Fibroblast of pulmonary artery (primary cell): ENCODE measurements around the gene PCDHB4.
"Not testable (repeated sequence)": the region's sequence is repeated elsewhere in the genome, so short reads cannot be mapped to it uniquely, and the experiment has no call there.

Experiments used
- DNase-seq: peaks from one replicate; pipeline ENCODE4 v3.0.0-alpha.2; 2010; ENCODE audit warnings: low read depth
- H3K4me3 ChIP-seq: replicated peaks from 2 replicates; pipeline ENCODE4 v1.5.1; 2011; ENCODE audit warnings: low read depth, mild to moderate bottlenecking, control low read depth, low read length, moderate library complexity
- TF ChIP-seq, protein P1 (sequence below): IDR thresholded peaks from 2 replicates; pipeline ENCODE4 v1.5.1; 2011; ENCODE audit warnings: mild to moderate bottlenecking, control low read depth, low read length, inconsistent platforms; ENCODE audit errors: missing control alignments

PCDHB4 gene

DNA sequence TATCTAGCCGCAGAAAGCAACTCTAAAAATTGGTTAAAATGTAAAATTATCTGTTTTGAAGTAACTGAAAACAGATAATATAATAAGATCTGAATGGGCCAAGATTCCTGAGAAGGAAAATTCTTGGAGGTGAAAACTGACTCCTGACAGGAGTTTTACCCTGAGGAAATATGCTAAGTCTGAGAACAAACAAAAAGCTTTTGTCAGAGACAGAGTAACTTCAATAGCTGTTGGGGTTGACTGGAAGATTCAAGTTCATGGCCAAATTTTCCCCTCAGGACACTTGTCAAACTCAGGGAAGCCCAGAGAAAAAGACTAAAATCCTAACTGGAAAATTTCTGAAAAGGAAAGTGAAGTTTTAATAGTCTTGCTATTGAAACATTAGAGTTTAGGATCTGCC lies 5.7 kb downstream of the PCDHB4 start:
- DNase-seq = no peak
- TF ChIP-seq, protein P1, sequence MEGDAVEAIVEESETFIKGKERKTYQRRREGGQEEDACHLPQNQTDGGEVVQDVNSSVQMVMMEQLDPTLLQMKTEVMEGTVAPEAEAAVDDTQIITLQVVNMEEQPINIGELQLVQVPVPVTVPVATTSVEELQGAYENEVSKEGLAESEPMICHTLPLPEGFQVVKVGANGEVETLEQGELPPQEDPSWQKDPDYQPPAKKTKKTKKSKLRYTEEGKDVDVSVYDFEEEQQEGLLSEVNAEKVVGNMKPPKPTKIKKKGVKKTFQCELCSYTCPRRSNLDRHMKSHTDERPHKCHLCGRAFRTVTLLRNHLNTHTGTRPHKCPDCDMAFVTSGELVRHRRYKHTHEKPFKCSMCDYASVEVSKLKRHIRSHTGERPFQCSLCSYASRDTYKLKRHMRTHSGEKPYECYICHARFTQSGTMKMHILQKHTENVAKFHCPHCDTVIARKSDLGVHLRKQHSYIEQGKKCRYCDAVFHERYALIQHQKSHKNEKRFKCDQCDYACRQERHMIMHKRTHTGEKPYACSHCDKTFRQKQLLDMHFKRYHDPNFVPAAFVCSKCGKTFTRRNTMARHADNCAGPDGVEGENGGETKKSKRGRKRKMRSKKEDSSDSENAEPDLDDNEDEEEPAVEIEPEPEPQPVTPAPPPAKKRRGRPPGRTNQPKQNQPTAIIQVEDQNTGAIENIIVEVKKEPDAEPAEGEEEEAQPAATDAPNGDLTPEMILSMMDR = no peak

DNA sequence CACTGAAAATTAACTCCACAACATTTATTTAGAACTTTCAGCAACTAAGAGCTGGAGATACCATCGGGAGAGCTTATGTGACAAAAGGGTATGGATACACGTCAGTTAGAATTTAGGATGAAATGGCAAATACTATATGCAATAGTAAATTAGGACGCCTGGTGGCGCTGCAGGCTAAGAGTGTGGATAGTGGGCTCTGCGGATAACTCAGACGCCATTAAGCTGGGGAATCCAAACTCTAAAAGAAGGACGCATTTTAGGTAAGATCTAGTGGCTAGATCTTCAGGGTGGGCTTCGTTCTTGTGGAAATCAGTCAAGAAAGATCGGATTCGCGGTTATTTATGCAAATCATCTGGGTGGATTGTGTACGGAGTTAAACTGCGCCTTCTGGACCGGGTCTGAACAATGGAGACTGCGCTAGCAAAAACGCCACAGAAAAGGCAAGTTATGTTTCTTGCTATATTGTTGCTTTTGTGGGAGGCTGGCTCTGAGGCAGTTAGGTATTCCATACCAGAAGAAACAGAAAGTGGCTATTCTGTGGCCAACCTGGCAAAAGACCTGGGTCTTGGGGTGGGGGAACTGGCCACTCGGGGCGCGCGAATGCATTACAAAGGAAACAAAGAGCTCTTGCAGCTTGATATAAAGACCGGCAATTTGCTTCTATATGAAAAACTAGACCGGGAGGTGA lies 13.6 kb downstream of the PCDHB4 start, which contains the start of gene PCDHB5:
TSS of gene PCDHB5 (plus strand) at position 177 of the 688 bp plus-strand sequence. CDS start at position 406, 229 bp downstream.
- DNase-seq = peak; percentile 27
- TF ChIP-seq, protein P1 = peak; percentile 27
- peak within 1 kb of the TSS; percentile 41 for H3K4me3 ChIP-seq

More for the DNA sequence above, 5.7 kb downstream of the PCDHB4 start:
- H3K4me3 ChIP-seq = no peak overlapping the region

DNA sequence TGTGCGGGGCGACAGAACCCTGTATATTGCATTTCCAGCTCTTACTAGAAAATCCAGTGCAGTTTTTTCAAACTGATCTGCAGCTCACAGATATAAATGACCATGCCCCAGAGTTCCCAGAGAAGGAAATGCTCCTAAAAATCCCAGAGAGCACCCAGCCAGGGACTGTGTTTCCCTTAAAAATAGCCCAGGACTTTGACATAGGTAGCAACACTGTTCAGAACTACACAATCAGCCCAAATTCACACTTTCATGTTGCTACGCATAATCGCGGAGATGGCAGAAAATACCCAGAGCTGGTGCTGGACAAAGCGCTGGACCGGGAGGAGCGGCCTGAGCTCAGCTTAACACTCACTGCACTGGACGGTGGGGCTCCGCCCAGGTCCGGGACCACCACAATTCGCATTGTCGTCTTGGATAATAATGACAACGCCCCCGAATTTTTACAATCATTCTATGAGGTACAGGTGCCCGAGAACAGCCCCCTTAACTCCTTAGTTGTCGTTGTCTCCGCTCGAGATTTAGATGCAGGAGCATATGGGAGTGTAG lies 14.2 kb downstream of the PCDHB4 start:
- peak overlapping the region; percentile 41 for H3K4me3 ChIP-seq
- TF ChIP-seq, protein P1 = no peak
- DNase-seq = no peak

DNA sequence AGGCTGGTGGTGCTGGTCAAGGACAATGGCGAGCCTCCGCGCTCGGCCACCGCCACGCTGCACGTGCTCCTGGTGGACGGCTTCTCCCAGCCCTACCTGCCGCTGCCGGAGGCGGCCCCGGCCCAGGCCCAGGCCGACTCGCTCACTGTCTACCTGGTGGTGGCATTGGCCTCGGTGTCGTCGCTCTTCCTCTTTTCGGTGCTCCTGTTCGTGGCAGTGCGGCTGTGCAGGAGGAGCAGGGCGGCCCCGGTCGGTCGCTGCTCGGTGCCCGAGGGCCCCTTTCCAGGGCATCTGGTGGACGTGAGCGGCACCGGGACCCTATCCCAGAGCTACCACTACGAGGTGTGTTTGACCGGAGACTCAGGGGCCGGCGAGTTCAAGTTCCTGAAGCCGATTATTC lies 15.7 kb downstream of the PCDHB4 start:
- H3K4me3 ChIP-seq, DNase-seq: not testable (repeated sequence)

DNA sequence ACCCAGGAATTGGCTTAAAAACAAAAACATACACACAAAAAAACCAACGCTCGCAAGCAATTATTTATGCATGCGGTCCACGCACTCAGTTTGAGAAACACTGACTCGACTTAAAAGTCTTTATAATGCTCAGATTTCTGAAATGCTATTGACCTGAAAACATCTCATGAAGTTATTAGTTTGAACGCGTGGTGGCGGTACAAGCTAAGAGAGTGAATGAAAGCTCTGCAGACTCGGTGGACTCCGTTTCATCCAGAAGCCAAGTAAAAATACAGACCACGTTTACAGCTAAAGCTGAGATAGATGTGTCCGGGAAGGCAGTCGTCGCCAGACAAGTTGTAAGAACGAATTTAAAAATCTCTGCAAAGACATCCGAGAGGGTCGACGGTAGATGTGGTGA lies 28.2 kb downstream of the PCDHB4 start, which contains the start of gene PCDHB6:
TSS of gene PCDHB6 (plus strand) at position 246 of the 400 bp plus-strand sequence. CDS start 201 bp downstream, outside the sequence.
- TF ChIP-seq, protein P1 = no peak
- no peak within 1 kb of the TSS for H3K4me3 ChIP-seq
- peak; percentile 6 for DNase-seq

DNA sequence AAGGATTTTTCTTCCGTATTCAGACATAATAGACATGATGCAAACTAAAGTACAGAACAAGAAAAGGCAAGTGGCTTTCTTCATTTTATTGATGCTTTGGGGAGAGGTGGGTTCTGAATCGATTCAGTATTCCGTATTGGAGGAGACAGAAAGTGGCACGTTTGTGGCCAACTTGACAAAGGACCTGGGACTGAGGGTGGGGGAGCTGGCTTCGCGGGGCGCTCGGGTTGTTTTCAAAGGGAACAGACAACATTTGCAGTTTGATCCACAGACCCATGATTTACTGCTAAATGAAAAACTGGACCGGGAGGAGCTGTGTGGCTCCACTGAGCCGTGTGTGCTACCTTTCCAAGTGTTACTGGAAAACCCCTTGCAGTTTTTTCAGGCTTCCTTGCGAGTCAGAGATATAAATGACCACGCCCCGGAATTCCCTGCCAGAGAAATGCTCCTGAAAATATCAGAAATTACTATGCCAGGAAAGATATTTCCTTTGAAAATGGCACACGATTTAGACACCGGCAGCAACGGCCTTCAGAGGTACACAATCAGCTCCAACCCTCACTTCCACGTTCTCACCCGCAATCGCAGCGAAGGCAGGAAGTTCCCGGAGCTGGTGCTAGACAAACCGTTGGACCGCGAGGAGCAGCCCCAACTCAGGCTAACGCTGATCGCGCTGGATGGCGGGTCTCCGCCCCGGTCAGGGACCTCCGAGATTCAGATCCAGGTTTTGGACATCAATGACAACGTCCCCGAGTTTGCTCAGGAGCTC lies 28.8 kb downstream of the PCDHB4 start:
- no peak overlapping the region for H3K4me3 ChIP-seq

DNA sequence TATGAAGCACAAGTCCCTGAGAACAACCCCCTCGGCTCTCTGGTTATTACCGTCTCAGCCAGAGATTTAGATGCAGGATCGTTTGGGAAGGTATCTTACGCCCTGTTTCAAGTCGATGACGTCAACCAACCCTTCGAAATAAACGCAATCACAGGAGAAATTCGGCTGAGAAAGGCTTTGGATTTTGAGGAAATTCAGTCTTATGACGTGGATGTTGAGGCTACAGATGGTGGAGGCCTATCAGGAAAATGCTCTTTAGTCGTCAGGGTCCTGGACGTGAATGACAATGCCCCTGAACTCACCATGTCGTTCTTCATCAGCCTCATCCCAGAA lies 29.3 kb downstream of the PCDHB4 start:
- no peak overlapping the region for H3K4me3 ChIP-seq
- no peak for DNase-seq
- TF ChIP-seq, protein P1 = no peak

More for the DNA sequence above, 28.8 kb downstream of the PCDHB4 start:
- TF ChIP-seq, protein P1 = no peak
- DNase-seq = no peak

DNA sequence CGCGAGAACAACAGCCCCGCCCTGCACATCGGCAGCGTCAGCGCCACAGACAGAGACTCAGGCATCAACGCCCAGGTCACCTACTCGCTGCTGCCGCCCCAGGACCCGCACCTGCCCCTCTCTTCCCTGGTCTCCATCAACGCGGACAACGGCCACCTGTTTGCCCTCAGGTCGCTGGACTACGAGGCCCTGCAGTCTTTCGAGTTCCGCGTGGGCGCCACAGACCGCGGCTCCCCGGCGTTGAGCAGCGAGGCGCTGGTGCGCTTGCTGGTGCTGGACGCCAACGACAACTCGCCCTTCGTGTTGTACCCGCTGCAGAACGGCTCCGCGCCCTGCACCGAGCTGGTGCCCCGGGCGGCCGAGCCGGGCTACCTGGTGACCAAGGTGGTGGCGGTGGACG lies 30.0 kb downstream of the PCDHB4 start:
- DNase-seq, H3K4me3 ChIP-seq: not testable (repeated sequence)

DNA sequence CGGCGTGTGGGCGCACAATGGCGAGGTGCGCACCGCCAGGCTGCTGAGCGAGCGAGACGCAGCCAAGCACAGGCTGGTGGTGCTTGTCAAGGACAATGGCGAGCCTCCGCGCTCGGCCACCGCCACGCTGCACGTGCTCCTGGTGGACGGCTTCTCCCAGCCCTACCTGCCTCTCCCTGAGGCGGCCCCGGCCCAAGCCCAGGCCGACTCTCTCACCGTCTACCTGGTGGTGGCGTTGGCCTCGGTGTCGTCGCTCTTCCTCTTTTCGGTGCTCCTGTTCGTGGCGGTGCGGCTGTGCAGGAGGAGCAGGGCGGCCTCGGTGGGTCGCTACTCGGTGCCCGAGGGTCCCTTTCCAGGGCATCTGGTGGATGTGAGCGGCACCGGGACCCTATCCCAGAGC lies 30.5 kb downstream of the PCDHB4 start:
- not testable (repeated sequence) for DNase-seq, H3K4me3 ChIP-seq
